Retinal pigment epithelial cell (primary cell): ENCODE data around the gene EGFR.

Experiments used
- DNase-seq: peaks from one replicate; pipeline ENCODE4 v3.0.0-alpha.2; 2010; ENCODE audit warnings: low read depth
- H3K4me3 ChIP-seq: 2 replicates; pipeline ENCODE4 v1.5.1; 2011; ENCODE audit warnings: mild to moderate bottlenecking, low read length, control low read depth, moderate library complexity
- TF ChIP-seq, protein P1 (sequence below): conservative IDR thresholded peaks from 2 replicates; pipeline ENCODE4 v1.5.1; 2011; ENCODE audit warnings: low read depth, low read length, control low read depth, inconsistent platforms

The EGFR gene

DNA sequence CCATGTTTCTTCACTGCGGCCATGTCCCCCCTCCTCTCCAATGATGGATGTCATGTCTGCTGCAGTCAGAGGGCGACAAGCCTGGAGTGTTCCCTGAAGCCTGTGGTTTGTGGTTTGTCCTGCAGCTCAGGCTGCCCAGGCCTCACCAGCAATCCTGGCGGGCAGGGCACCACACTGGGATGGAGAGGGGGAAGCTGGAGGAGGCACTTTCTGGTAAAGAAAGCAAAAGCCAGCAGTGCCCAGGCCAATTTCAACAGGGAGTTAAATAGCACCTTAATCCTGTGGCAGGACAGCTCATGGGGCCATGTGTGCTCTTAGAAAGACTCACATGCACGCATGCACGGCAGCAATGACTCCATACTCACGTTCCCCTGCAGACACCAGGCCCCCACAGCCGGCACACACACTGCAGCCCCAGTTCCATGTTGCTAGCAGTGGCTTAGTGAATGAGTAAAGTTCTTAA is 158.3 kb downstream of the EGFR start:
- DNase-seq = no peak
- TF ChIP-seq, protein P1, sequence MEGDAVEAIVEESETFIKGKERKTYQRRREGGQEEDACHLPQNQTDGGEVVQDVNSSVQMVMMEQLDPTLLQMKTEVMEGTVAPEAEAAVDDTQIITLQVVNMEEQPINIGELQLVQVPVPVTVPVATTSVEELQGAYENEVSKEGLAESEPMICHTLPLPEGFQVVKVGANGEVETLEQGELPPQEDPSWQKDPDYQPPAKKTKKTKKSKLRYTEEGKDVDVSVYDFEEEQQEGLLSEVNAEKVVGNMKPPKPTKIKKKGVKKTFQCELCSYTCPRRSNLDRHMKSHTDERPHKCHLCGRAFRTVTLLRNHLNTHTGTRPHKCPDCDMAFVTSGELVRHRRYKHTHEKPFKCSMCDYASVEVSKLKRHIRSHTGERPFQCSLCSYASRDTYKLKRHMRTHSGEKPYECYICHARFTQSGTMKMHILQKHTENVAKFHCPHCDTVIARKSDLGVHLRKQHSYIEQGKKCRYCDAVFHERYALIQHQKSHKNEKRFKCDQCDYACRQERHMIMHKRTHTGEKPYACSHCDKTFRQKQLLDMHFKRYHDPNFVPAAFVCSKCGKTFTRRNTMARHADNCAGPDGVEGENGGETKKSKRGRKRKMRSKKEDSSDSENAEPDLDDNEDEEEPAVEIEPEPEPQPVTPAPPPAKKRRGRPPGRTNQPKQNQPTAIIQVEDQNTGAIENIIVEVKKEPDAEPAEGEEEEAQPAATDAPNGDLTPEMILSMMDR = no peak
- H3K4me3 ChIP-seq = no peak overlapping the region

GRCh38 chr7:55177589-55178261 is 158.9 kb downstream of the EGFR start:
- no peak for DNase-seq
- H3K4me3 ChIP-seq = no peak overlapping the region
- TF ChIP-seq, protein P1 = no peak

DNA sequence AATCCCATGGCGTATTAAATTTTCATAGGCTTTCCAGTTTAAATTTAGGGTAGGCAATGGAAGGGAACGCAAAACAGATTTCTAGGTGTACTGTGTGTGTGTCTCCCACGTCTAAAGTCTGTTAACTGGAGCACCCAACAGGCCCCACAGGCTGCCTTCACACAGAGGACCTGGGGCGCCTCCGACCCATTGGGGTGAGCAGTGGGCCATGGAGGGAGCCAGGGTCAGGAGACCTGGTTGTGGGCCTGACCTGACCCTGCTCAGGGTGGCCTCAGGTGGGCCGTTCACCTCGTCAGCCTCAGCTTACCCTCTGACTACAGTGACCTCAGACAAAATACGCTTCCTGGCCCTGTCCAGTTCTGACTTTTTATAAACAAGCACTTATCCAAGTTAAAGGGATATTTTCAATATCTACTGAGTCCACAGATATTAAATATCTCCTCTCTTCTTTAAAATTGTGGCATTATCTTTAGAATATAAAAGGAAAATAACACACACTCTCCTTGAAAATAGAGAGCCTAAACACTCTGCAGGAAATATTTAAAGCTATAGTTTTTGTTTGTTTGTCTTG is 159.6 kb downstream of the EGFR start:
- DNase-seq = no peak
- TF ChIP-seq, protein P1 = no peak
- no peak overlapping the region for H3K4me3 ChIP-seq

DNA sequence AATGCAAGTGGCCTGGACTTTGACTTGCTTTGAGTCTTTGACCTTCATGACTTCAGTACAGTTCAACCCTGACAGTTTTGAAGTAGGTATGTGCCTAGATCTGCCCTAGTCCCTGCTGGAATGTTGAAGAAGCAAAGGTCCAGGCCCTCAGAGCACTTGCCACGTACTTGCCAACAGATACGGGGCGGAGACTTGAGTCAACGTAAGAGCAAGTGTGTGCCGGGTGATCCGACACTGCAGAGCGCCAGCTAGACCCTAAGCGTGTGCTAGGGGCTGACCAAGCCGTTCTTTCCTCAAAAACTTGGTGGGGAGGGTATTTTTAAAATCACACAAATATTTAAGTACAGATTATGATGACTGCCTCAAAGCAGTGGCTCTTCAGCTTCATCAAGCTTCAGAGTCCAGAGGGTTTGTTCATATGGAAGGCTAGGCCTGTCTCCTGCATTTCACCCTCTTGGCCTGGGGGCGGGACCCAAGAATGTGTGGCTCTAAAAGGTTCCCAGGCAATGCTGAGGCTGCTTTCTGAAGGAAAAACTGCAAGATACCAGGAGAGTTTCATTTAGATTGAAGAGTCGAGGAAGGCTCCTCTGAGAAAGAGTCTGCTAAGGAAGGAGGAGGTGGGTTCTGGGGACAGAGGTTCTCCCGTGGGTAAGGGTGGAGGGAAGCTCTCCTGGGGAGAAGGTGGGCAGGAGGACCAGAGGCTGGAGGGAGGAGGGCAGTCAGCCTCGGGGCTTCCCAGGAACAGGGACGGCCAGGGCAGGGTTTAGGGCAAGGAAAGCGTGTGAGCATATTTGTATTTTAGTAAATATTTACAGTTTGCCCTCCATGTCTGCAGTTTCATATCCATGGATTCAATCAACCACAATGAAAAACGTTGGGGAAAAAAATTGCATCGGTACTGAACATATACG is 160.3 kb downstream of the EGFR start:
- no peak overlapping the region for H3K4me3 ChIP-seq
- DNase-seq = no peak
- TF ChIP-seq, protein P1 = no peak

- no peak for DNase-seq
- TF ChIP-seq, protein P1 = no peak
- no peak overlapping the region for H3K4me3 ChIP-seq
These were observed 161.3 kb downstream of the EGFR start for GRCh38 chr7:55179931-55180682.

DNA sequence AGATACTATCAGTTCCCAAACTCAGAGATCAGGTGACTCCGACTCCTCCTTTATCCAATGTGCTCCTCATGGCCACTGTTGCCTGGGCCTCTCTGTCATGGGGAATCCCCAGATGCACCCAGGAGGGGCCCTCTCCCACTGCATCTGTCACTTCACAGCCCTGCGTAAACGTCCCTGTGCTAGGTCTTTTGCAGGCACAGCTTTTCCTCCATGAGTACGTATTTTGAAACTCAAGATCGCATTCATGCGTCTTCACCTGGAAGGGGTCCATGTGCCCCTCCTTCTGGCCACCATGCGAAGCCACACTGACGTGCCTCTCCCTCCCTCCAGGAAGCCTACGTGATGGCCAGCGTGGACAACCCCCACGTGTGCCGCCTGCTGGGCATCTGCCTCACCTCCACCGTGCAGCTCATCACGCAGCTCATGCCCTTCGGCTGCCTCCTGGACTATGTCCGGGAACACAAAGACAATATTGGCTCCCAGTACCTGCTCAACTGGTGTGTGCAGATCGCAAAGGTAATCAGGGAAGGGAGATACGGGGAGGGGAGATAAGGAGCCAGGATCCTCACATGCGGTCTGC is 162.2 kb downstream of the EGFR start:
- no peak overlapping the region for H3K4me3 ChIP-seq
- TF ChIP-seq, protein P1 = no peak
- DNase-seq = no peak
